Upper lobe of left lung (tissue), 4 donors: ENCODE data around the gene HIRA.

Experiments used
- CTCF ChIP-seq, 6 experiments: fragments of 450-650 bp in 4 of 6; fragments of 200-600 bp in 2 of 6; sonication (generic) in 2 of 6; IDR thresholded peaks; one replicate each; pipeline ENCODE4 v1.5.1; 2016 to 2019; ENCODE audit warnings: antibody characterized with exemption in 6 of 6
- EP300 ChIP-seq, 4 donors: sonication (generic); formaldehyde crosslinking; IDR thresholded peaks; one replicate each; pipeline ENCODE4 v1.5.1; 2017; ENCODE audit warnings: antibody characterized with exemption in 4 of 4, control low read depth in 2 of 4
- POLR2A ChIP-seq, 4 donors: fragments of 450-650 bp; IDR thresholded peaks; one replicate each; pipeline ENCODE4 v1.5.1; 2016 to 2017; ENCODE audit warnings: antibody characterized with exemption in 4 of 4, mild to moderate bottlenecking in 2 of 4
- POLR2AphosphoS5 ChIP-seq, 2 donors: sonication (generic); formaldehyde crosslinking; IDR thresholded peaks; one replicate each; pipeline ENCODE4 v1.5.1; 2017; ENCODE audit warnings: antibody characterized with exemption in 2 of 2

GRCh38 chr22:19331474-19331873 is 100.1 kb downstream of the HIRA start:
- no peak for TF ChIP-seq CTCF (IDR thresholded peaks at IDR 0.05)
- TF ChIP-seq POLR2AphosphoS5 (IDR thresholded peaks at IDR 0.05): no peak
- no peak for TF ChIP-seq EP300 (IDR thresholded peaks at IDR 0.05)
- TF ChIP-seq POLR2A (IDR thresholded peaks at IDR 0.05): no peak
